Hepatocyte (in vitro differentiated cells): ENCODE results near the gene STAT5A.

Experiments
- CTCF ChIP-seq: fragments of 200-600 bp; sonication (generic); IDR thresholded peaks from 2 replicates; pipeline ENCODE4 v1.5.1; 2016; ENCODE audit warnings: antibody characterized with exemption, mild to moderate bottlenecking; ENCODE audit not compliant: poor library complexity
- EZH2 ChIP-seq: fragments of 200-600 bp; sonication (generic); IDR thresholded peaks from 2 replicates; pipeline ENCODE4 v1.6.1; 2016; ENCODE audit warnings: antibody characterized with exemption, mild to moderate bottlenecking, borderline replicate concordance
- EZH2phosphoT487 ChIP-seq: fragments of 200-600 bp; sonication (generic); IDR thresholded peaks from one replicate; pipeline ENCODE4 v1.6.1; 2018; ENCODE audit warnings: antibody characterized with exemption, mild to moderate bottlenecking, low read depth, moderate library complexity; ENCODE audit not compliant: unreplicated experiment, severe bottlenecking

- TF ChIP-seq CTCF (no peak), EZH2 (no peak), EZH2phosphoT487 (no peak)
Measured at GRCh38 chr17:42291129-42291528, 2.8 kb downstream of the STAT5A start.
